Mucosa of stomach (tissue), 1 donor: ENCODE measurements around the gene ALDH16A1.
A peak's percentile ranks its signal among the peaks of the same experiment; 100 is the strongest.

ENCODE experiments used
- H3K27me3 ChIP-seq: one replicate; pipeline ENCODE4 v1.7.0; 2013; ENCODE audit warnings: mild to moderate bottlenecking, low read length; ENCODE audit not compliant: control insufficient read depth, insufficient read depth
- H3K36me3 ChIP-seq: one replicate; pipeline ENCODE4 v1.7.0; 2013; ENCODE audit warnings: low read length; ENCODE audit not compliant: control insufficient read depth, insufficient read depth
- H3K4me1 ChIP-seq: one replicate; pipeline ENCODE4 v1.7.0; 2013; ENCODE audit warnings: mild to moderate bottlenecking, low read length; ENCODE audit not compliant: control insufficient read depth, insufficient read depth
- H3K4me3 ChIP-seq: one replicate; pipeline ENCODE4 v1.7.0; 2013; ENCODE audit warnings: low read length
- H3K9ac ChIP-seq: one replicate; pipeline ENCODE4 v1.7.0; 2013; ENCODE audit warnings: mild to moderate bottlenecking, low read length, moderate library complexity
- H3K9me3 ChIP-seq: one replicate; pipeline ENCODE4 v1.7.0; 2013; ENCODE audit warnings: mild to moderate bottlenecking, low read length, moderate library complexity; ENCODE audit not compliant: control insufficient read depth
- donor health status: Pancreatic carcinoma.

Gene ALDH16A1

GRCh38 chr19:49453013-49453756, at the start of gene ALDH16A1:
Gene ALDH16A1 (plus strand): TSS chr19:49453225. CDS start chr19:49453332, 107 bp downstream.
- Histone ChIP-seq H3K27me3 (no peaks in the 10 kb centered on the region), H3K36me3 (peaks cover 9% of the 10 kb centered on the region), H3K4me1 (peaks cover 18% of the 10 kb centered on the region), H3K9me3 (no peaks in the 10 kb centered on the region), H3K4me3 (peak within 1 kb of the TSS; percentile 81), H3K9ac (peak within 1 kb of the TSS; percentile 97)

DNA sequence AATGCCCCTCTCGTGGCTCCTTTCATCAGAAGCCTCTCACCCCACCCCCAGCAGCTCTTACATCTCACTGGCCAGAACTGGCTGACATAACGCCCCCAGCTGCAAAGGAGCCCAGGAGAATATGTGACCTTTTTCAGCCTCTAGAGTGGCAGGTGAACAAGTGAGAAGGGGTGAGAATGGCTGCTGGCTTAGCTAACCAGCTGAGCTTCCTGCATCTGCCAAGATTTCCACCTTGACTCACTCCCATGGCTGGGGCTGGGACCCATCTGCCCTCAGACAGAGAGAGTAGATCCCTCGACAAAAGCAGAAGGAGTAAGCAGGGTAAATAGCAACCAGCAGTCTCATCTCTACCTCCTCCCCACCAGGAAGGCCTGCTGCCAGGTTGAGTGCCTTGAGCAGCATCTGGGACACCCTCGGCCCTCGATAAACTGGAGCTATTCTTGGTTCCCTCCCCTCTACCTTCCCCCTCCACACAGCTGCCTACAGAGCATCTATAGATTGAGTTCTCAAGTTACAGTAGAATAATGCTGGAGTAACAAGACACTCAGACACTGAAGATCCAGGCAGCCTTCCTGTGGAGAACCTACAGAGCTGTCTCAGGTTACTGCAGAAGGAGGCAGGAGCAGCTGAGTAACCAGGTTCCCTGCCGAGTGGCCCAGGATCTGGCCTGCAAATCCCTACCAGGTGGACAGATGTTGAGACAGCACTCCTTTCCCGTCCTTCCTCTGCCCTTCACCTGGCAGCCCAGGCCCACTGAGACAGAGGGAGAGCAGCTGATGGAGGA, 49.4 kb upstream of the ALDH16A1 start:
- no peak overlapping the region for H3K9ac ChIP-seq
- H3K4me3 ChIP-seq: no peak overlapping the region
- H3K36me3 ChIP-seq: no peaks in the 10 kb centered on the region
- H3K4me1 ChIP-seq: no peaks in the 10 kb centered on the region
- H3K9me3 ChIP-seq: no peaks in the 10 kb centered on the region
- H3K27me3 ChIP-seq: no peaks in the 10 kb centered on the region

GRCh38 chr19:49407079-49407478, 45.9 kb upstream of the ALDH16A1 start:
- no peaks in the 10 kb centered on the region for H3K27me3 ChIP-seq
- H3K36me3 ChIP-seq: no peaks in the 10 kb centered on the region
- peaks cover 5% of the 10 kb centered on the region for H3K4me1 ChIP-seq
- H3K4me3 ChIP-seq: no peak overlapping the region
- H3K9me3 ChIP-seq: no peaks in the 10 kb centered on the region
- no peak overlapping the region for H3K9ac ChIP-seq

DNA sequence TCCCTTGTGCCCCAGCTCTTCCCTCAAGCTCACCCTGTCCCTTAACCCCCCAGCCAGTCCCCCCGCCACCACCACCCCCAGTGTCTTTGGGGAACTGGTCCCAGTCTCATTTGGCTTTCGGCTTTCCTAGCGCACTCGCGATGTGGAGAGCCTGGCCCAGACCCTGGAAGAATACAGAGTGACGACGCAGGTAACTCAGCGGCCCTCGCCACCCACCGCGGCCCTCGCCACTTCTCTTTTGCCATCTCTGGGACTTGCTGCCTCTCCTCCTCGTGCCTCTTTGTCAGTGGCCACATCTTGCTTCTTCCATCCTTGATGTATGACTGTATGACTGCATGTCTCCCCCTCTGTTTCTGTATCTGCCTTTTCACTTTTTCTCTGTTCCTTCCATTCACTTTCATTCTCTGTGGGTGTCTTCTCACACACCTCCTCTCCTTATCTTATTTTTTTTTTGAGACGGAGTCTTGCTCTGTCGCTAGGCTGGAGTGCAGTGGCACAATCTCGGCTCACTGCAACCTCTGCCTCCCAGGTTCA, 45.5 kb upstream of the ALDH16A1 start:
- no peak overlapping the region for H3K4me3 ChIP-seq
- H3K4me1 ChIP-seq: peaks cover 5% of the 10 kb centered on the region
- H3K9ac ChIP-seq: no peak overlapping the region
- no peaks in the 10 kb centered on the region for H3K36me3 ChIP-seq
- H3K27me3 ChIP-seq: no peaks in the 10 kb centered on the region
- no peaks in the 10 kb centered on the region for H3K9me3 ChIP-seq

GRCh38 chr19:49408816-49409440, 44.1 kb upstream of the ALDH16A1 start:
- Histone ChIP-seq H3K36me3 (no peaks in the 10 kb centered on the region), H3K27me3 (peaks cover 4% of the 10 kb centered on the region), H3K4me3 (no peak overlapping the region), H3K4me1 (peaks cover 5% of the 10 kb centered on the region), H3K9me3 (no peaks in the 10 kb centered on the region), H3K9ac (no peak overlapping the region)

DNA sequence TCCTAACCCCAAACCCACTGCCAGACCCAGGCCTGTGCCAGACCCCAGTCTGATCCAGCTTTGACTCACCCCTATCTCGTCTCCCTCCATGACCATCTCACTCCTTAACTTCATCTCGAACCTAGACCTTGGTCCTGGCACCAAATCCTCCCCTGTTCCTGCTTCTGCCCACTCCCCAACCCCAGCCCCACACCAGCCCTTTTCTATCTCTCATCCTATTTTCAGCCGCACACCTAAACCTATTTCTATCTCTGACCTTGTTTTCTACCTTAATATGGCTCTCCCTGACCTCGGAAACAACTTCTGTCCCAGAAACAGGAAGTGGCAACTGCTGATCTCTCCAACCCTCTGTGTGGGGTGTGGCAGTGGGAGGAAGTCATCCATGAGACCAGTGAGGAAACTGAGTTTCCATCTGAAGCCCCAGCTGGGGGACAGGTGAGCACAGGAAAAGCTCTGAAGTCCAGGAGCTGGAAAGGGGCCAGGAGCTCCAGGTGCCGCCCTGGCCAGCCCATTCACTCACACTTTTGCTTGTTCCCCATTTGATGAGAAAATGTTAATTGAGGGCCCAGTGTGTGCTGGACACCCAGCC, 43.5 kb upstream of the ALDH16A1 start:
- Histone ChIP-seq H3K4me3 (no peak overlapping the region), H3K27me3 (peaks cover 4% of the 10 kb centered on the region)

GRCh38 chr19:49411681-49412326, 41.2 kb upstream of the ALDH16A1 start:
- H3K9ac ChIP-seq: no peak overlapping the region
- H3K4me1 ChIP-seq: peaks cover 5% of the 10 kb centered on the region
- no peaks in the 10 kb centered on the region for H3K9me3 ChIP-seq
- peaks cover 4% of the 10 kb centered on the region for H3K27me3 ChIP-seq
- H3K36me3 ChIP-seq: no peaks in the 10 kb centered on the region
- no peak overlapping the region for H3K4me3 ChIP-seq

More for the DNA sequence above, 43.5 kb upstream of the ALDH16A1 start:
- H3K36me3 ChIP-seq: no peaks in the 10 kb centered on the region
- H3K4me1 ChIP-seq: peaks cover 5% of the 10 kb centered on the region
- no peak overlapping the region for H3K9ac ChIP-seq
- H3K9me3 ChIP-seq: no peaks in the 10 kb centered on the region

GRCh38 chr19:49413348-49413747, 39.7 kb upstream of the ALDH16A1 start:
- H3K27me3 ChIP-seq: peaks cover 14% of the 10 kb centered on the region
- H3K4me3 ChIP-seq: no peak overlapping the region
- peaks cover 5% of the 10 kb centered on the region for H3K4me1 ChIP-seq
- H3K36me3 ChIP-seq: no peaks in the 10 kb centered on the region
- H3K9ac ChIP-seq: no peak overlapping the region
- no peaks in the 10 kb centered on the region for H3K9me3 ChIP-seq

DNA sequence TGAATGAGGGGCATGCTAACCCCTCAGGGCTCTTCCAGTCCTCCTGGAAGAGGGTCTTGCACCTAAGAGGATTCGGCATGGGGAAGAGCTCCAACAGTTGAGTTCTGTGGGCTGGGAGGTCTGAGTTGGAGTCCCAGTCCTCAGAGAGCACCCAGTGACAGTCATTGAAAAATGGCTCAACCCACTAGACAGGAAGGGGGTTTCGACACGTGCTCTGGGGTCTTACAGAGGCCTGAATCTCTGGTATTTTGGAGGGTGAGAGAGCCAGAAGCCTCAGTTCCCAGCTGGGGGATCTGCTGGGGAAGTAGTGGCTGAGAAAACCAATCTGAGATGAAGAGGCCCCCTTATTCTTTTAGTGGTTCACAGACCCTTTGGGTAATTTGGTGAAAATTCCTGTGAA, 38.8 kb upstream of the ALDH16A1 start:
- no peak overlapping the region for H3K4me3 ChIP-seq
- no peaks in the 10 kb centered on the region for H3K36me3 ChIP-seq
- H3K27me3 ChIP-seq: peaks cover 21% of the 10 kb centered on the region
- no peak overlapping the region for H3K9ac ChIP-seq
- peaks cover 5% of the 10 kb centered on the region for H3K4me1 ChIP-seq
- H3K9me3 ChIP-seq: no peaks in the 10 kb centered on the region

- Histone ChIP-seq H3K9me3 (no peaks in the 10 kb centered on the region), H3K27me3 (peaks cover 31% of the 10 kb centered on the region), H3K4me3 (no peak overlapping the region), H3K36me3 (no peaks in the 10 kb centered on the region), H3K4me1 (no peaks in the 10 kb centered on the region), H3K9ac (no peak overlapping the region)
Measured at GRCh38 chr19:49415102-49415809, 37.8 kb upstream of the ALDH16A1 start.

- Histone ChIP-seq H3K9me3 (no peaks in the 10 kb centered on the region), H3K9ac (no peak overlapping the region), H3K4me1 (no peaks in the 10 kb centered on the region), H3K36me3 (no peaks in the 10 kb centered on the region), H3K27me3 (peaks cover 36% of the 10 kb centered on the region), H3K4me3 (no peak overlapping the region)
Measured at GRCh38 chr19:49415810-49416200, 37.2 kb upstream of the ALDH16A1 start.
